ENCODE results near the gene ZNF385B. TPM values are rescaled to one million over a fixed set of nuclear protein-coding genes. Genes with fewer than 3 reads are reported as not detected.

ZNF385B gene
- total RNA-seq, 1 experiment from 2014 or later, result 0.57 TPM

DNA sequence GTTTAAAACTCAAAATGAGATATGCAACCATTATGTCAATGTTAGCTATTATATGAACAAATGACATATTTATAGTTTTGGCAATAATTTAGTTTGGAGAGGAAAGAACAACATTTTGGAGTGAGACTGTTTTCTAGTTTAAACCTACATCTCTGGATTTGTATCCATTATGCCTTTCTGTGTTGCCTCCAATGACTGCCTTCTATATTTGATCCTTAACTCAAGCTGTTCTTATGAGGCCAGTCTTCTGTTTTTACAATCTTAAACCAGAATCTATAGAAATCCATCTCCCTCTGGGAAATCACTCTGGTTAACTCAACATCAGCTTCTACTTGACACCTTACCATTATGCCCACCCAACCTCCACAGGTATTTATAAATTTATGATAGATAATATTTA lies 67.5 kb downstream of the ZNF385B start:
- no peaks in the 10 kb centered on the region for H3K4me1 Mint-ChIP-seq (ENCODE audit: low read depth, unreplicated experiment)
- intact Hi-C loops (cut with micrococcal nuclease; ENCODE audit: unreplicated experiment), result no loop called here
- no peaks in the 10 kb centered on the region for H3K36me3 Mint-ChIP-seq (ENCODE audit: insufficient read depth, unreplicated experiment)
- TF ChIP-seq, protein P1, sequence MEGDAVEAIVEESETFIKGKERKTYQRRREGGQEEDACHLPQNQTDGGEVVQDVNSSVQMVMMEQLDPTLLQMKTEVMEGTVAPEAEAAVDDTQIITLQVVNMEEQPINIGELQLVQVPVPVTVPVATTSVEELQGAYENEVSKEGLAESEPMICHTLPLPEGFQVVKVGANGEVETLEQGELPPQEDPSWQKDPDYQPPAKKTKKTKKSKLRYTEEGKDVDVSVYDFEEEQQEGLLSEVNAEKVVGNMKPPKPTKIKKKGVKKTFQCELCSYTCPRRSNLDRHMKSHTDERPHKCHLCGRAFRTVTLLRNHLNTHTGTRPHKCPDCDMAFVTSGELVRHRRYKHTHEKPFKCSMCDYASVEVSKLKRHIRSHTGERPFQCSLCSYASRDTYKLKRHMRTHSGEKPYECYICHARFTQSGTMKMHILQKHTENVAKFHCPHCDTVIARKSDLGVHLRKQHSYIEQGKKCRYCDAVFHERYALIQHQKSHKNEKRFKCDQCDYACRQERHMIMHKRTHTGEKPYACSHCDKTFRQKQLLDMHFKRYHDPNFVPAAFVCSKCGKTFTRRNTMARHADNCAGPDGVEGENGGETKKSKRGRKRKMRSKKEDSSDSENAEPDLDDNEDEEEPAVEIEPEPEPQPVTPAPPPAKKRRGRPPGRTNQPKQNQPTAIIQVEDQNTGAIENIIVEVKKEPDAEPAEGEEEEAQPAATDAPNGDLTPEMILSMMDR (IDR thresholded peaks at IDR 0.05; ENCODE audit: unreplicated experiment), result no peak
- no peaks in the 10 kb centered on the region for H3K9me3 Mint-ChIP-seq (ENCODE audit: low read depth, unreplicated experiment)
- no peak overlapping the region for H3K4me3 Mint-ChIP-seq (ENCODE audit: low read depth, unreplicated experiment)
- H3K27me3 Mint-ChIP-seq (ENCODE audit: unreplicated experiment), result no peaks in the 10 kb centered on the region
- no TSS peak for BruUV-seq (replicated peaks)
- H3K27ac Mint-ChIP-seq (ENCODE audit: unreplicated experiment), result no peak overlapping the region
- DNase-seq, result no peak
- CTCF ChIA-PET, result no interaction called here

DNA sequence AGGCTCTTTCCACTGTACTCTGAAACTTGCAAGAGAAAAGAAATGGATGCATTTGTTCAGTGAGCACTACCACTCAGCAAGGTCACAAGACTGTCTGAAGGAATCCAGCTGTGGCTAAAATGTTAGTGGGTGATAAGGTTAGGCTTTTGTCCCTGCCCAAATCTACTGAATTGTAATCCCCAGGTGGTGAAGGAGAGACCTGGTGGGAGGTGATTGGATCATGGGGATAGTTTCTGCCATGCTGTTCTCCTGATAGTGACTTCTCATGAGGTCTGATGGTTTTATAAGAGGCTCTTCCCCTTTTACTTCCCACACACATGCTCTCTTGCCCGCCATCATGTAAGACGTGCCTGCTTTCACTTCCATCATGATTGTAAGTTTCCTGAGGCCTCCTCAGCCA lies 68.2 kb downstream of the ZNF385B start:
- CTCF ChIA-PET, result no interaction called here
- Mint-ChIP-seq H3K4me1 (ENCODE audit: low read depth, unreplicated experiment) (no peaks in the 10 kb centered on the region), H3K27ac (ENCODE audit: unreplicated experiment) (no peak overlapping the region), H3K36me3 (ENCODE audit: insufficient read depth, unreplicated experiment) (no peaks in the 10 kb centered on the region), H3K4me3 (ENCODE audit: low read depth, unreplicated experiment) (no peak overlapping the region), H3K27me3 (ENCODE audit: unreplicated experiment) (no peaks in the 10 kb centered on the region), H3K9me3 (ENCODE audit: low read depth, unreplicated experiment) (no peaks in the 10 kb centered on the region)
- TF ChIP-seq, protein P1 (IDR thresholded peaks at IDR 0.05; ENCODE audit: unreplicated experiment), result no peak
- intact Hi-C loops (cut with micrococcal nuclease; ENCODE audit: unreplicated experiment), result no loop called here
- no TSS peak for BruUV-seq (replicated peaks)
- no peak for DNase-seq

DNA sequence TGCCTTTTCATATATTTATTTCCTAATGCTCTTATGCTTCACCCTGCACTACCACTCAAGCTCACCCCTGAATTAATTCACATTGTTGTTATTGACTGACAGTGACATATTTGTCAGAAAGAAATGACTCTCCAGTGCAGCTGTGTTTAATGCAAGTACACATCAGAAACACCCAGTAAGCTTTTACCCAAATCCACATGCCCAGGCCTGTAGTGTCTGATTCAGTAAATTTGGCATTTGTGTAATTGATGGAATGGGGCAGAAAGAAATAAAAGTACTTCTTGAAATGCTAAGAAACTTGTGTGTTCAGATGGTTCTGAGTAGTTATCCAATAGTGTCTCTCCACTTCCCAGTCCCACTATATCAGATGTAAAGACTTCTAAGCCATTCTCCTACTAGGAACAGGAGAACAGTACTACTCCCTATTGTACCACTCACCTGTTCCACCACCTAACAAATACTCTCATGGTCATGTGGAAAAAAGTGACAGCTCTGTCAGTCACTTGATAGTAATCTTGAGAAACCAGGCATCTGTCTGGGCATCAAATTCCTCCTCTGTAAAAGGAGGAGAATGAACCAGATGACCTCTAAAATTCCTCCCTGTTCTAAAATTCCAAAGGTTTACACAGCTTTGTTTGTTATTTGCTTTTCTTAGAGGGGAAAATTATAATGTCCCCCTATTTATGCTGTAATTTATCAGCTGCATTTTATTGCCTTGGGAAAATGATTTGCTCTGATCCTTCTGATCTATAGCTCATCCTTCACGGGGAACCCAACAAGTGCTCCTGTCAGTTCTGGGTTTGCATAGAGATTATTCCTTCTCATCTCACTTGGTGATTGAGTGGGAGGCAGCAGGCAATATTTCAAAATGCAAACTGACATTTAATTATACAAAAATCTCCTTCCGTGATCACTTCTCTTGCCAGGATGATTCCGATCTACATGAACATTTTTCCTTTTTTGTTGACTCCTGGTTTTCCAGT lies 70.9 kb downstream of the ZNF385B start:
- no peaks in the 10 kb centered on the region for H3K9me3 Mint-ChIP-seq (ENCODE audit: low read depth, unreplicated experiment)
- no peak overlapping the region for H3K27ac Mint-ChIP-seq (ENCODE audit: unreplicated experiment)
- no peaks in the 10 kb centered on the region for H3K4me1 Mint-ChIP-seq (ENCODE audit: low read depth, unreplicated experiment)
- TF ChIP-seq, protein P1 (IDR thresholded peaks at IDR 0.05; ENCODE audit: unreplicated experiment), result no peak
- no TSS peak for BruUV-seq (replicated peaks)
- DNase-seq, result no peak
- CTCF ChIA-PET, result no interaction called here
- no peaks in the 10 kb centered on the region for H3K36me3 Mint-ChIP-seq (ENCODE audit: insufficient read depth, unreplicated experiment)
- no peaks in the 10 kb centered on the region for H3K27me3 Mint-ChIP-seq (ENCODE audit: unreplicated experiment)
- H3K4me3 Mint-ChIP-seq (ENCODE audit: low read depth, unreplicated experiment), result no peak overlapping the region
- intact Hi-C loops (cut with micrococcal nuclease; ENCODE audit: unreplicated experiment), result no loop called here

DNA sequence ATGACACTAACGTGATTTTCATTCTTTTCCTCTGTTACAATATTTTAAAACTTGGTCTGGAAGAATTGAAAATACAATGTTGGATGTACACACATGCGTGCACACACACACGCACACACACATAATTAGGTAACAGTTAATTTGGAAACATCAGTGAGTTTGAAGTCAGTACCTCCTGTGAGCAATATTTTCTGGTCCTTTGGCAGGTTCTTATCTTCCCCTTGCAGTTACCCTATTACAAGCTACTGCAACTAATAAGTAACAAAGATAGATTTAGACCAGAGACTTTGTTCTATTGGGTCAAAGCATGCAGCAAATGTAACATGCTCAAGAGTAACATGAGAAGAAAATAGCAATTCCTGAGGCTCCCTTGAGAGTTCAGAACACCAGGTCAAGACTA lies 73.3 kb downstream of the ZNF385B start:
- no peak for DNase-seq
- BruUV-seq (replicated peaks), result no TSS peak
- Mint-ChIP-seq H3K27me3 (ENCODE audit: unreplicated experiment) (no peaks in the 10 kb centered on the region), H3K4me1 (ENCODE audit: low read depth, unreplicated experiment) (no peaks in the 10 kb centered on the region), H3K9me3 (ENCODE audit: low read depth, unreplicated experiment) (no peaks in the 10 kb centered on the region), H3K36me3 (ENCODE audit: insufficient read depth, unreplicated experiment) (no peaks in the 10 kb centered on the region), H3K4me3 (ENCODE audit: low read depth, unreplicated experiment) (no peak overlapping the region), H3K27ac (ENCODE audit: unreplicated experiment) (no peak overlapping the region)
- TF ChIP-seq, protein P1 (IDR thresholded peaks at IDR 0.05; ENCODE audit: unreplicated experiment), result no peak
- intact Hi-C loops (cut with micrococcal nuclease; ENCODE audit: unreplicated experiment), result no loop called here
- CTCF ChIA-PET, result no interaction called here

All from Calu3 (cell line).